Embryonic facial prominence (tissue), 1 donor: ENCODE data around the gene SIAH2.
"Not testable (repeated sequence)": the region's sequence is repeated elsewhere in the genome, so short reads cannot be mapped to it uniquely, and the experiment has no call there.

Source experiments
- DNase-seq: peaks from one replicate; pipeline ENCODE4 v3.0.0-alpha.2; 2016; ENCODE audit errors: extremely low spot score

SIAH2 gene, protein sequence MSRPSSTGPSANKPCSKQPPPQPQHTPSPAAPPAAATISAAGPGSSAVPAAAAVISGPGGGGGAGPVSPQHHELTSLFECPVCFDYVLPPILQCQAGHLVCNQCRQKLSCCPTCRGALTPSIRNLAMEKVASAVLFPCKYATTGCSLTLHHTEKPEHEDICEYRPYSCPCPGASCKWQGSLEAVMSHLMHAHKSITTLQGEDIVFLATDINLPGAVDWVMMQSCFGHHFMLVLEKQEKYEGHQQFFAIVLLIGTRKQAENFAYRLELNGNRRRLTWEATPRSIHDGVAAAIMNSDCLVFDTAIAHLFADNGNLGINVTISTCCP

DNA sequence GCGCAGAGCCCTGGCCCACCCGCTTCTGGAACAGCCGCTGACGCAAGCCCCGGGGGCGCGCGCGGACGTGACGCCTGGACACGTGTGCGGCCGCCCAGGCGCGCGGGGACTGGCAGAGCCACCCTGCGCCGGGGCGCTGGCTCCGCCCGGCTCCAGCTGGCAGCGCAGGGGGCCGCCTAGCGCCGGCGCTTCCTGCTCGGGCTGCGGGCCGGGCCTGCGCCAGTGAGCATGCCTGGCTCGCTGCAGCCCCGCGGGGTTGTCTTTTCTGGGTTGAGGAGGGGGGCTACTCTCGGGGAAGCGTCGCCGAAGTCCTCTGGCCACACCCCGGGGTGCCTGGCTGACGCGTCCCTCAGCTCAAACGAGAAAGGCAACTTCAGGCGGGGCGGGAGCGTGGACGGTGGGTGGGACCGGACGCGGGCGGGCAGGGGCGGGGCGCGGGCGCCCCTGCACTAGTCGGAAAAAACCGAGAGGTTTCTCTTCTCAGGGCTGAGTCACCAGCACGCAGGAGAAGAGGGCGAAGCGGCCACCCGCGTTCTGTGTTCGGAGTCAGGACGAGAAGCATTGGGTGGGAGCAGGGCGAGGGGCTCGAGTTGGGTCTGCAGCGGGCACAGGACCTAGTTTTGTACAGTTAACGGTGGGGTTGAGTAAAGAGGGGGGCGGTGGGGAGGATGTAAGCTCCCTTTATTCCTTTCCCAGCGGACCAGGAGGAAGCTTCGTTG, at the start of gene SIAH2:
Gene SIAH2, minus strand, starts transcription at position 48 of the 719 bp plus-strand sequence. CDS start 320 bp downstream, outside the sequence.
- peak; percentile 80 for DNase-seq

DNA sequence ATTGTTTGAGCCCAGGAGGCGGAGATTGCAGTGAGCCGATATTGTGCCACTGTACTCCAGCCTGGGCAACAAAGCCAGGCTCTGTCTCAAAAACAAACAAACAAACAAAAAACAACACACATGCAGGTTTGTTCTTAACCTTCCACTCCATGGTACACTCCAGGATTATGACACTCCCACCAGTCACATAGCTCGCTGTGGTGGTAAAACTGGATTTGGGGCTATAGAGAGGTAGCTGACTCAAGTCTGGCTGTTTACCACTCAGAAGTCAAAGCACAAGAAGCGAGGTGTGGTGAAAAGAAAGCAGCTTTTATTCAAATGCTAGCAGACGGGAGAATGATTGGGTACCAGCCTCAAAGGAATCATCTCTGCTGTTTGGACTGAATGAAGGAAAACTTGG, 49.0 kb upstream of the SIAH2 start:
- no peak for DNase-seq

DNA sequence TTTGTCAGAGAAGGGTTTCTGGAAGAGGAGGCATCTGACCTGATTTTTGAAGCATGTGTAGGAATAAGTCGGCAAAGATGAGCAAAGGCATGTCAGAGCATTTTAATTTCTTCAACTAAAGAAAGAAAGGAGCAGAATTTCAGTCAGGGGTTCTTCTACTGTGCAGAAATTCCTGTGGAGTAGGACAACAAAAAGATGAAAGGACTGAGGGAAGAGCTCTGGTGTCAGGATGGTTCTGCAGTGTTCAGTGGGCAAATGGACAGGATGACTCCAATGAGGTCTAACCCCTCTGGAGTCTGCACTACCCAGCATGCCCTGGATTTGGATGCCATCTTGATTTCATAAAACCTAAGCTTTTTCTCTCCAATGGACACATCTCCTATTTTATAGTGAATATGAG, 47.7 kb upstream of the SIAH2 start:
- DNase-seq: no peak

DNA sequence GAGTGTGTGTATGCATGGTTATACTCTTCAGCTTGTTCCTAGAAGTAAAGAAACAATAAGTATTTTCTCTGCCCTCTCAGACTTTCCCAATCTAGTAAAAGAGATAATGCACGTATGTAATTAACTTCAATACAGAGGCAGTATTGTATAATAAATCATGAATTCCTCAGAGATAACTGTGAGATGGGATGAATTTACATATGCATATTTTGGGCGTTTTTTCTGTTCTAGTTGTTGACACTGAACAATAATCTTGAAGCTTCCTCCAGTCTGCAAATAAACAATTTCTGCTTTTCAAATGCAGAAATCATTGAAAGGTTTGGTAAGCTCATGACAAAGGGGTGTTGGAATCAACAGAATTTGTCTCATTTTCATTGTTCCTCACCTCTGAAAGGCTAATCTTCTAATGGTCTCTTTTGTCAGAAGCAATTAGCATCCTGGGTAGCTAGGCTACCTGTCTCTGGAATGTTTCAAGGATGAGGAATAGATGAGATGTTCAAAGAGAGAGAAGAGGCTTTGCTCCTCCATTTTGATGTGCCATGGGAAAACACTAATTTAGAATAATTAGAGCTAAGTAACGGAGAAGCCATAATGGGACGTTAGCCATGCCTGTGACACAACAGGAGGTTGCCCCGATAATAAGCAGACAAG, 43.3 kb upstream of the SIAH2 start:
- no peak for DNase-seq

DNA sequence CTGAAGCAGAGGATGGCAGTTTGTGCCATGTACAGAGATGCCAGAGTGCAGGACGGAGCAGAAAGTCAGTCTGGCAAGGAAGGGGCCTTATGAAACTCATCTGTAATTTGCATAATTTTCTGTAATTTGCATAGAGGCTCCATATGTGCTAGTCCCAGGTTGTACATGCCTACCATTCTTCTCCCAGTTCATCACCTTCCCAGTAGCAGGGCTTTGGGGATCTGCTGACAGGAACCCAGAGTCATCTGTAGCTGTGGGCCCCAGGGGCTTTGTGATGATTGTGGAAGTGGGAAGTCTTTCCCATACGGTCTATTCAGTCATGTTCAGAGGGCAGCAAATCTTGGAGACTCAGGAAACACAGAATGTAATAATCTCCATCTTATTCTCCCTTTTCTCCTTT, 42.4 kb upstream of the SIAH2 start:
- no peak for DNase-seq

DNA sequence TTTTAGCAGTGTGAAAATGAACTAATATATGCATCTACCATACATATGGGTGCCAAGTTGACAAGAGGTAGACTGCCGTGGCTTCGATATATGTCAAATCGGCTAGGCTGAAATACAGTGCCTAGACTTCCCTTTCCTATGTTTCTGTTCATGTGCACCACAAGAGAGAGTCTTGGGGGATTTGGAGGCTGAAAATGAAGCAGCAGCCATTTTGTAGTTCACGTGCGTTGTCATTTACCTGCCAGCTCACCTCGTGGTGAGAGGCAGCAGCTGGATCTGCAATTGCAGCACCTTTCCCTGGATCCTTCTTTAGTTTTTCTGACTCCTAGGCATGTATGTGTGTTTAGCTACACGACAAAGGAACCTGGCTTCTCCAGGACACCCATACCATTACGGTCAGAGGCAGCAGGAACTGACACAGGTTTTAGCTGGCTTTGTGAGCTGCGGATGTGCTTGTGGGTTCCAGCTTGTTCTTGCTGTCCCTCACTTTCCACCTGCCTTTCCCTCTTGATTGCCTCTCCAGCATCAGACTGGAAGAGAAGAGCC, 40.5 kb upstream of the SIAH2 start:
- DNase-seq: no peak

DNA sequence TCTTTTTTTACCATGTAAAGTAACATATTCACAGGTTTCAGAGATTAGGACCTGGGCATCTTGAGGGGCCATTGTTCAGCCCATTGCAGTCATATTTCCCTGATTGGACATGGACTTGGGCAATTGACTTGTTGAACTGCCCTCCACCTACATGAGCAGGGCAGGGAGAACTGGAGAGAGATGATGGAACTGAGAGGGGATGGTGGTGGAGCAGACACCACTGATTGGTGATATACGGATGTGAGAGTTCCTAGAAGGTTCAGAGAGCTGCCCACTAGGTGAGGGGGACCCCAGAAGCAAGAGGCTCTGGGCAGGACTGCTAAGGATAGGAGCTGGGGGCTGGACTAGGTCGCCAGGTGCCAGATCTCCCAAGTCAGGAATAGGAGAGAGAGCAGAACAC, 37.8 kb upstream of the SIAH2 start:
- DNase-seq: no peak

DNA sequence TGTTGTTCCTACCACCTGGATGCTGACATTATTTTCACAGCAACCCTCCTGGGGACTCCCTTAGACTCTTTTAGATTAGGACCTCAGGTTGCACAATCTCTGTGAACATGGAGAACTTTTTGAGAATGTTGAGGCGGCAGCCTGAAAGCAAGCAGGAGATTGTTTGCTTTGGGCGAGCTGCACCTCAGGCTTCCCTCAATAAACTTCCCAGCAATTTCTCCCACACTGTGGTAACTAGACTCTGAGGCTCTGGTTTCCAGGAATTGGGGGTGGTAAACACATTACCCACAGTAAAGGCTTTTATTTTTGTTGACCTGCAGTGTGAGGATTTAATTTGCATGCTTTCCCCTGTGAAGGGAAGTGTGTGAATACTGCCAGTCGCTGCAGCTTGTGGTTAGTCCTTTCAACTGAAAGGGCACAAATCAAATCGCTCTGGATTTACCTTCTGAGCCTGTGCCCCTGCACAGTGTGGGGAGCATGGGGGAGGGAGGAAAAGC, 35.2 kb upstream of the SIAH2 start:
- no peak for DNase-seq

DNA sequence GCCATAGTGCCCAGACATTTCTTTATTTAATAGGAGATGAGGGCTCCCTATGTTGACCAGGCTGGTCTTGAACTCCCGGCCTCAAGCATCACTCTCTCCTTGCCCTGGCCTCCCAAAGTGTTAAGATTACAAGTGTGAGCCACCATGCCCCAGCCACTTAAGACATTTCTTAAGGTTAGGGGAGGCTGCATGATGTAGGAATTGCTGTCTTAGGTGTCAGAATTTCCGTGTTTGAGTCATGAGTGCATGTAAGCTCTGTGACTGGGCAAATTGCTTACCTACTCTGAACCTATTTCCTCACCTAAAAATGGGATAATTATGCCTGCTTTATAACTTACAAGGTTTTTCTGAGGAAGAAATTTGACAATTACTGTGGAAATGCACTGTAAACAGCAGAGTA, 34.2 kb upstream of the SIAH2 start:
- DNase-seq: no peak

DNA sequence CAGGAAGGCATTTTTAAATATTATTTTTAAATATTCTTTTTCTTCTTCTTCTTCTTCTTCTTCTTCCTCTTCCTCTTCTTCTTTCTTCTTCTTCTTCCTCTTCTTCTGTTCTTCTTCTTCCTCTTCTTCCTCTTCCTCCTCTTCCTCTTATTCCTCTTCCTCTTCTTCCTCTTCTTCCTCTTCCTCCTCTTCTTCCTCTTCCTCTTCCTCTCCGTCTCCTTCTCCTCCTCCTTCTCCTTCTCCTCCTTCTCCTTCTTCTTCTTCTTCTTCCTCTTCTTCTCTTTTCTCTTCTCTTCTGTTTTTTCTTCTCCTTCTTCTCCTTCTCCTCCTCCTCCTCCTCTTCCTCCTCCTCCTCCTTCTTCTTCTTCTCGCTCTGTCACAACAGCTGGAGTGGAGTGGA, 33.6 kb upstream of the SIAH2 start:
- not testable (repeated sequence) for DNase-seq

DNA sequence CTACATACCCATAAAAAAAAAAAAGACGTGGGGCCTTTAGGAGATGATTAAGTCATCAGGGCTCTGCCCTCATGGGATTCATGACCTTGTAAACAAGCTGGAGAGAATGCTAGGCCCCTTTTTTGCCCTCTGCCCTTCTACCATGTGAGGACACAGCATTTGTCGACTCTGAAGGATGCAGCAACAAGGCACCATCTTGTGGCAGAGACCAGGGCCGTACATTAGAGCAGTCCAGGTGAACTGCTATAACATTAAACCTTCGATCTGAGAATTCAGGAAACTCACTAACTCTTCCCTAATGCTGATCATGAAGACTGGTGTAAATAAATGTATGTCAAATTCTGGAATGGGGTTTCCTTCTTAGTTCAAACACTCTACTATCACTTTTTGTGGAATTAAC, 30.7 kb upstream of the SIAH2 start:
- no peak for DNase-seq

DNA sequence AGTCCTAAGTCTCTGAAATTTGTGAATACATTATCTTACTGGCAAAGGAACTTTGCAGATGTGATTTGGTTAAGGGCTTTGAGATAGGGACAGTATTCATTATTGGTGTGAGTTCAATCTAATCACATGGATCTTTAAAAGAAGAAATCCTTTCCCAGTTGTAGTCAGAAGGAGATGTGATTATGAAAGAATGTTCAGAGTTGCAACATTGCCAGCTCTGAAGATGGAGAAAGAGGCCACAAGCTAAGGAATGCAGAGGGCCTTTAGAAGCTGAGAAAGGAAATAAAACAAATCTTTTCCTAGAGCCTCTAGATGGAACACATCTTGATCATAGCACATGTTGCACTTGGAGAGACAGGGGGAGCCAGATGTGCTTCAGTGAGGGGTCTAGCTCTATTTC, 27.7 kb upstream of the SIAH2 start:
- no peak for DNase-seq

DNA sequence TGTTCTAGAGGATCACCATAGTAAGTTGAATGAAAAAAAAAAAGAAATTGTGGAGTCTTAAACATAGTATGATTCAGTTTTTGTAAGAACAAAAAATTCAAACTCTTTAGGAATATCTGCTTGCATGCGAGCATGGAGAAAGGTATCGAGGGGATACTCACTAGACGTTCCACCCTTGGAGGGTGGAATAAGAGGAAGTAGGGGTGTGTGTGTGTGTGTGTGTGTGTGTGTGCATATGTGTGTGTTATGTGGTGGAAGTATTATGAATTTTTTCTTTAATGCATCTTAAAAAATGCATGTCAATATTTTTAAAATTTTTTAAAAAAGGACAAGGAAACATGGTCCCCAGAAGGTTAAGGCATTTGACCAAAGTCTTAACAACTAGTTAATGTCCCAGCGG, 26.5 kb upstream of the SIAH2 start:
- DNase-seq: no peak

DNA sequence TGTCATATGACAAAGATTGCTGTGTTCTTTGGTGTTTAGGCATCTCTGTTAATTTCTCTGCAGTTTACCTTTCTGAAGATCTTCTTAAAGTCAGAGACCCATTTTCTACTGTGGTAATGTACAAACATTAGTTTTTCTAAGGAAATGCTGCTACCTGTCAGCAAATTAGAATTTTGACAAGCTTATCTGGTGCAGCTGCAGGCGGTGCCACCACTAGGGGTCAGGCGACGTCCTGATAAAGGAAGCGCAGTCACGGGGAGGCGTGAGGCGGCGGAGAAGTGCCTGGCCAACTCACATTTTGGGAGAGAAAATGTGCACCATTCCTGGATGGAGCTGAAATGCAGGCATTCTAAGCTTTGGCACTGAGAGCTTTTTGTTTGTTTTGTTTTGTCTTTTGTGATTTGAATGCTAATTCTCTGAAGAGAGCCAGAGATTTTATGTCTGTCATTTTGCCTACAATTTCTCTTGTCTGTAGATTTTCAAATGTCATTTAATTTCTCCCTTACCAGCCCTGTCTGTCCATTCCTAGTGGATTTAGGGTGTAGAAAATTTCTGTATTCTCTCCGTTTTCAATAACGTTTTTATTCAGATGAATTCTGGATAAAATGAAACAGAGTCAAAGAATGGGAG, 24.9 kb upstream of the SIAH2 start:
- peak; percentile 45 for DNase-seq

DNA sequence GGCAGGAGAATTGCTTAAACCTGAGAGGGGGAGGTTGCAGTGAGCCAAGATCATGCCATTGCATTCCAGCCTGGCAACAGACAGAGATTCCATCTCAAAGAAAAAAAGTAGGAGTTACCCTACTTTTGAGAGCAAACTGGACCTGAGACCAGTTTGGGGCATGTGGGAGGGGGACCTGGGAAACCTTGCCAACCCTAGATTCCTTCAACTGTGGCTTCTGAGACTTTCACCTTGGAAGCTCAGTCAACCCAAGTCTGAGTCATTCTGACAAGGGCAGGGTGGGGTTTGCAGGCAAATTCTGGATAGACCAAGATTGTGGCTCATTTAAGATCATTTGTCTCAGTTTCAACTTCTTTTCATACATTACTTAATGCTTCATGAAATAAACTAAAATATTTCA, 23.8 kb upstream of the SIAH2 start:
- DNase-seq: no peak

DNA sequence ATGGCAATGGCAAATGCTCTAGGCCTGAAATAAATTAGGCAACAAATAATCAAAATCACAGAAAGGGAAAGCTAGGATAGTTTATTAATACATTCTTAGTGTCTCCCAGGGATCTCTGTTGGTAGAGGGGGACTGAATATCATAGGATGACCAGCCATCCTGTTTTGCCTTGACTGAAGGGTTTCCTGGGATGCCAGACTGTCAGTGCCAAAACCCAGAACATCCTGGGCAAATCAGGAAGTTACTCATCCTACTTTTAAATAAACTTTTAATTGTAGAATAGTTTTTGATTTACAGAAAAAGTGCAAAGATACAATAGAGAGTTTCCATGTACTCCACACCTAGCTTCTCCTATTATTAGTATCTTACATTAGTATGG, 21.8 kb upstream of the SIAH2 start:
- no peak for DNase-seq

DNA sequence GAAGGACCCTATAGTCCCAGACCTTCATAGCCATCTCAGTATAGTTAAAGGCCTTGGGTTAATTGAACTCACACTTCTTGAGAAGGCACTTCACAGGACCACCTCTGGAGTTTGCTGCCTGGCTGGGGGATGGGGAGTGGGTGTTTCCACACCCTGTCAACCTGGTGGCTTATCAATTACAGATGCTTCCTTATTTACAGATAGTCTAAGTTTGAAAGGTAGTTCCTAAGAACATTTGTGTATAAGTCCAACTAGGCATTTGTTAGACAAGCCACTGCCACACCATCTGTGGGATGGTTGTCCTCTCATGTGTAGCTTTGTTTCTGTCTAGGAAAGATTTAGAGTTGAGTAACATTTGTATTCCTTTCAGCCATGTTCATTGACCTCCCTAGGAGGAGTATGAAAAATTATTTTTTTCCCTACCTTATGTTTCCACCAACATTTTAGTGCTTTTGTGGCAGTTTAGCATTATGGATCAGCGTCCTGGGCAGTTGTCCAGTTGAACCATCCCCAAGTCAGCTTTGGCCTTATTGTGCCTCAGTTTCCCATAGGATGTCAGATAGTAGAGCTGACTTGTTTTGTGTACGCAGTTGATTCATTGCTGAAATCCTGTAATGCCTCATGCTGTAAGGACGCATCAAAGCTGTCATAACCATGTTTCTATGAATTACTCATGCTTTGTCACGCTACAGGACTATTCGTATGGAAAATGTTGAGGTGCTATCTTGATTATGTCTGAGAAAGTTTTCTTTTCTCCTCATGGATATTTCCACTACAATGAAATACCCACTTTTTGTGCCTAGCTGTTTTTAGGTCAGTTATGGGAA, 21.2 kb upstream of the SIAH2 start:
- DNase-seq: no peak

DNA sequence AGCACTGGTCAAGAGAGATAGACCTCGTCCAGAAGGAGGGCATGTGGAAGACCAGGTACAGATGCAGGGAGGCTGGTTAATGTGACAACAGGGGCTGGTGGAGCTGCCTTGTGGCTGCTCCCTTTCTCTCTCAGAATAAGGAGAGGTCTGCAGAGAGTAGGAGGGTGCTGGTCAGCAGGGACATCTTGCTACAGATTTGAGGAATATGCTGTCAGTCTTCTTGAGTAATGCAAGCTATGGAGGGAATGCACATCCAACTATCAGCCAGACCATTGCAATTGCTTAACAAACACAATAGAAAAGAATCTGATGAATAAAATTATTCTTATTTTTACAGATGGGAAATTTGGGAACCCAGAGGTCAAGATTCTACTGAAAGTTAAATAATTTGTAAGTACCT, 20.3 kb upstream of the SIAH2 start:
- DNase-seq: no peak

DNA sequence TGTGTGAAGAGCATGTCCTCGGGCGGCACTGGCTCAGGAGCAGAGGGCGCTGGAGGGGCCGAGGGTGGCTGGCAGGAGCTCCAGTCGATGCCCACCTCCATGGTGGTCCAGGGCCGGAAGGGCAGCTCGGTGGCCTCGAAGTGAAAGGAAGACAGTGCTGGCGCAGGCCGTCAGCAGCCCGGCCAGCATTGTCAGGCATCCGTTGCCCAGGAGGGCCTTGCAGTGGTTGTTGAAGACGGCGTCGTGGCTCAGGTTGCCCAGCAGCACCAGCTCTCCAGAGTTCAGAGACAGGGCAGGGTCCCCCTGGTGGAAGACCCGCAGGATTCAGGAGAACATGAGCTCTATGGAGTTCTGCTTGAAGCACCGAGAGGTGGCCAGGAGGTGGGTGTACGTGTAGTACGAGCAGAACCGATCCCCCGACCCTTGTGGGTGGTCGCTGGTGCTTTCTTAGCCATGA, 16.5 kb upstream of the SIAH2 start:
- no peak for DNase-seq

DNA sequence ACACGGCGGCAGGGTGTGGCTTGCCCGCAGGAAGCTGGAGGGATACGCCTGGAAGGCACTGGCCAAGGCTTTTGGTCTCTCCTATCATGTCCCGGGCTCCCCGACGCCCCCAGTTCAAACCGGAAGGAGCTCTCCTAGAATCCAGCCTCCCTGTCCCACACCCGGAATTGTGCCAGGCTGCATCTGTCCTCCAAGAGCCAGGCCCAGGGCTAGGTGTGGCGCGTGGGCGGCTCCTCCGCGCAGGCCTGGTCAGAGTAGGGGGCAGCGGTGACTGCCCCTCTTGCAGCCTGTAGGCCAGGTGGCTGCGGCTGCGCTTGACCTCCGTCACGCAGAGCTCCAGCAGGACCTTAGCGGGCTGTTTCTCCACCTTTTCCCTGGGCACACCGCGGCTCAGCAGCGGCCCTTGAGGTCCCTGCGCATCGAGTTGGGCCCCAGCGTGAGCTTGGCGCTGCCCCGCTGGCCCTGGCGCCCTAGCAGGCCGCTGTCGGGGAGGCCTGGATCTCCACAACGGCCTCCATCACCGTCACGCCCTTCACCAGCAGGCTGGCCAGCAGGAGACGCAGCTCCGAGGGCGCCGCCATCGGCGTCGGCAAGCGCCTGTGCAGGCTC, 15.9 kb upstream of the SIAH2 start:
- DNase-seq: no peak
